ENCODE data around the gene C21orf58.

Gene C21orf58

DNA sequence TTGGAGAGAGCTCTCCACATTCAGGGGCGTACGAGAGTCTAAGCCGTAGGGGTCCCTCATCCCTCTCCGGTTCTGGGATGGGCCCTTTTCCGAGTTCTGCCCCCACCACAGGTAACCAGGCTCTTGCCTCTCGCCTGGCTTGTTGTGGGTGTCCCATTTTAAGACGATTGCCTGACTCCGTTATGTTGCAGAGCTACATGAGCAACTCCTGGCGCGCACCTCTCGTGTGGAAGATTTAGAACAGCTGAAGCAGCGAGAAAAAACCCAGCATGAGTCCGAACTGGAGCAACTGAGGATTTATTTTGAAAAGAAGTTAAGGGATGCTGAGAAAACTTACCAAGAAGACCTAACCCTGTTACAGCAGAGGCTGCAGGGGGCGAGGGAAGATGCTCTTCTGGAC lies 29.2 kb upstream of the C21orf58 start:
- Histone ChIP-seq H3K4me1 (ENCODE audit: control insufficient read depth in 1 of 2, insufficient read depth in 1 of 2, low read depth in 1 of 2, low read length in 1 of 2) (no peaks in the 10 kb centered on the region), H3K36me3 (peaks cover 100% of the 10 kb centered on the region), H3K27me3 (no peaks in the 10 kb centered on the region), H3K9me3 (no peaks in the 10 kb centered on the region), H3K27ac (no peak overlapping the region), H3K4me3 (ENCODE audit: low read depth in 1 of 2, low read length in 1 of 2) (no peak overlapping the region)
- TF ChIP-seq, protein P1, sequence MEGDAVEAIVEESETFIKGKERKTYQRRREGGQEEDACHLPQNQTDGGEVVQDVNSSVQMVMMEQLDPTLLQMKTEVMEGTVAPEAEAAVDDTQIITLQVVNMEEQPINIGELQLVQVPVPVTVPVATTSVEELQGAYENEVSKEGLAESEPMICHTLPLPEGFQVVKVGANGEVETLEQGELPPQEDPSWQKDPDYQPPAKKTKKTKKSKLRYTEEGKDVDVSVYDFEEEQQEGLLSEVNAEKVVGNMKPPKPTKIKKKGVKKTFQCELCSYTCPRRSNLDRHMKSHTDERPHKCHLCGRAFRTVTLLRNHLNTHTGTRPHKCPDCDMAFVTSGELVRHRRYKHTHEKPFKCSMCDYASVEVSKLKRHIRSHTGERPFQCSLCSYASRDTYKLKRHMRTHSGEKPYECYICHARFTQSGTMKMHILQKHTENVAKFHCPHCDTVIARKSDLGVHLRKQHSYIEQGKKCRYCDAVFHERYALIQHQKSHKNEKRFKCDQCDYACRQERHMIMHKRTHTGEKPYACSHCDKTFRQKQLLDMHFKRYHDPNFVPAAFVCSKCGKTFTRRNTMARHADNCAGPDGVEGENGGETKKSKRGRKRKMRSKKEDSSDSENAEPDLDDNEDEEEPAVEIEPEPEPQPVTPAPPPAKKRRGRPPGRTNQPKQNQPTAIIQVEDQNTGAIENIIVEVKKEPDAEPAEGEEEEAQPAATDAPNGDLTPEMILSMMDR (IDR thresholded peaks at IDR 0.05), result no peak

DNA sequence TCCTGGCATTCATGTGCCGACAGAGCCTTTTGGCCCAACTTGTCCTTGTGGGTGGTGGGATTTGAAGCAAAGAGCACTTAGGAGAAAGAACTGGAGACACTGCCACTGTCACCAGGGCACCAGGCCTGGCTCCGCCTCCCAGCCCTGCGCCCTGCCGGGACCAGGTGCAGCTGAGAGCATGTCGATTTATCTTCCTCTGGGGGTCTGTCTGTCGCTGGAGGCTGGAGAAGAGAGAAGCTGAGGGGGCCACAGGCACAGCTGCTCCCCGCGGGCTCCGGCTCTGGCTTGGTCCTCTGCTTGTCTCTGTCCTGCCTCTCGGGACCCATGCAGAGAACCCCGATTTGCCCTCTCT lies 28.5 kb upstream of the C21orf58 start:
- TF ChIP-seq, protein P1 (IDR thresholded peaks at IDR 0.05), result no peak
- Histone ChIP-seq H3K4me1 (ENCODE audit: control insufficient read depth in 1 of 2, insufficient read depth in 1 of 2, low read depth in 1 of 2, low read length in 1 of 2) (no peaks in the 10 kb centered on the region), H3K27me3 (no peaks in the 10 kb centered on the region), H3K9me3 (no peaks in the 10 kb centered on the region), H3K4me3 (ENCODE audit: low read depth in 1 of 2, low read length in 1 of 2) (no peak overlapping the region), H3K36me3 (peaks cover 100% of the 10 kb centered on the region), H3K27ac (no peak overlapping the region)

DNA sequence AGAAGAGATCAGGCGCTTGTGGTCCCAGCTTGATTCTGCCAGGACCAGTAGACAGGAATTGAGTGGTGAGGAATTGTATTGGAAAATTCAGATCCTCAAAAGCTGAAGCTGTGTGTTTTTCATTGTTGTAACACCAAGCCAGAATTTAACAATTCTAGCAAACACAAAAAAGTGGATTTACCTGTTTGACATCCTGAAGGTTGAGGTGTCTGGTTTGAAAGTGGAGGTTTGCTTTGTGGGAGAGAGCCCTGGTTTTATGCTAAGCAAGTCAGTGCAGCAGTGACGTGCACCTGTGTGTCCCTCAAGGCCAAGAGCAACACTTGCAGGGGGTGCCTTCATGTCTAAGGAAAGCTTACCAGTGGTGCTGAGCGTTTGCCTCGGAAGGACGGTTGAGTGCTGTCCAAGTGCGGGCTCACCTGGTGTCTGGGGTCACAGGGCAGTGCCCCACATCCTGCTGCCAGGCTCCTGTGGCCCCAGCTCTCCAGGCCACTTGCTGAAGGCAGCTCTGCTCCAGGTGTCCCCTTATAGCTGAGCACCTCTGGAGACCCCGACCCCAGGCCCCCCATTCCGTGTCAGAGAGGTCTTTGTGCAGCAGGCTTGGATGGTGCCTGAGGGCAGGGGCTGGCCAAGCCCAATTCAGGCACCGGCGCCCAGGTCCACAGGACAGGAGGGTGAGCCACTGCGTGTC lies 27.9 kb upstream of the C21orf58 start:
- no peak overlapping the region for H3K27ac ChIP-seq
- TF ChIP-seq, protein P1 (IDR thresholded peaks at IDR 0.05), result no peak
- H3K4me3 ChIP-seq (ENCODE audit: low read depth in 1 of 2, low read length in 1 of 2), result no peak overlapping the region
- no peaks in the 10 kb centered on the region for H3K4me1 ChIP-seq (ENCODE audit: control insufficient read depth in 1 of 2, insufficient read depth in 1 of 2, low read depth in 1 of 2, low read length in 1 of 2)
- H3K36me3 ChIP-seq, result peaks cover 100% of the 10 kb centered on the region
- no peaks in the 10 kb centered on the region for H3K27me3 ChIP-seq
- no peaks in the 10 kb centered on the region for H3K9me3 ChIP-seq

GRCh38 chr21:46350981-46351380 lies 27.3 kb upstream of the C21orf58 start:
- no peak overlapping the region for H3K27ac ChIP-seq
- no peaks in the 10 kb centered on the region for H3K4me1 ChIP-seq (ENCODE audit: control insufficient read depth in 1 of 2, insufficient read depth in 1 of 2, low read depth in 1 of 2, low read length in 1 of 2)
- no peaks in the 10 kb centered on the region for H3K27me3 ChIP-seq
- TF ChIP-seq, protein P1 (IDR thresholded peaks at IDR 0.05), result no peak
- H3K9me3 ChIP-seq, result no peaks in the 10 kb centered on the region
- no peak overlapping the region for H3K4me3 ChIP-seq (ENCODE audit: low read depth in 1 of 2, low read length in 1 of 2)
- H3K36me3 ChIP-seq, result peaks cover 100% of the 10 kb centered on the region

DNA sequence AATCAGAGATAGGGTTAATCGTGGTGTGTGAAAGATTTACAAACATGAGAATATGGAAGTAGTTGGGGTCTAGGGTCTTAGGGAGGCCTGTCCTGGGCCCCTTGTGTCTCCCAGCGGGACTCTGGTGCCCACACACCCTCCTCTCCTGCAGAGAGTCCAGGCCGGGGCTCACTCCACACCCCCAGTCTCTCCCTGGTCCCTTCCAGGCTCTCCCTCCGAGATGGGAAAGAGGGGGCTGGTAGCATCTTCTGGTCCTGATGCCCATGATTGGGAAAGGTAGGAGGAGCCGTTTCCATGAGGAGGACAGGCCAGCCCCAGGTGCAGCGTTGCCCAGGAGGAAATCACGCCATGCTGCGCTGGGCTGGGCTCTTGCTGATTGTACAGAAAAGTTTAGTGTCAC lies 26.9 kb upstream of the C21orf58 start:
- H3K4me3 ChIP-seq (ENCODE audit: low read depth in 1 of 2, low read length in 1 of 2), result no peak overlapping the region
- H3K27ac ChIP-seq, result no peak overlapping the region
- peaks cover 100% of the 10 kb centered on the region for H3K36me3 ChIP-seq
- no peaks in the 10 kb centered on the region for H3K27me3 ChIP-seq
- no peaks in the 10 kb centered on the region for H3K4me1 ChIP-seq (ENCODE audit: control insufficient read depth in 1 of 2, insufficient read depth in 1 of 2, low read depth in 1 of 2, low read length in 1 of 2)
- TF ChIP-seq, protein P1 (IDR thresholded peaks at IDR 0.05), result no peak
- no peaks in the 10 kb centered on the region for H3K9me3 ChIP-seq
